GM23248 (cell line): ENCODE measurements around the gene IFNA5.

Experiments used
- EZH2 ChIP-seq: fragments of 200-600 bp; sonication (generic); IDR thresholded peaks from 2 replicates; pipeline ENCODE4 v1.6.1; 2018; ENCODE audit warnings: antibody characterized with exemption, mild to moderate bottlenecking; ENCODE audit not compliant: insufficient read depth, poor library complexity, severe bottlenecking
- EZH2phosphoT487 ChIP-seq: fragments of 200-600 bp; sonication (generic); IDR thresholded peaks from 2 replicates; pipeline ENCODE4 v1.6.1; 2018; ENCODE audit warnings: antibody characterized with exemption, moderate library complexity, mild to moderate bottlenecking, low read depth; ENCODE audit not compliant: insufficient read depth

GRCh38 chr9:21340735-21341134 is 35.6 kb upstream of the IFNA5 start:
- TF ChIP-seq EZH2phosphoT487 (no peak), EZH2 (no peak)
